B cell (primary cell): ENCODE data around the gene SLC4A4. TPM values are rescaled to one million over a fixed set of nuclear protein-coding genes. Genes with fewer than 3 reads are reported as not detected.

ENCODE experiments used
- ATAC-seq: fragments of 200-7000 bp; cut with Tn5 transposase; one replicate; pipeline ENCODE4 v1.10.0; 2021; ENCODE audit warnings: low read depth, mild to moderate bottlenecking, moderate number of reproducible peaks, moderate library complexity
- CTCF ChIA-PET: fragments of 350-600 bp; sonication (Branson Sonifier 250); formaldehyde crosslinking; loops from one replicate; lab custom pipeline; 2021; ENCODE audit warnings: antibody characterized with exemption, inconsistent platforms; lab: Charles Lee
- POLR2A ChIA-PET: fragments of 350-600 bp; sonication (Branson Sonifier 250); formaldehyde crosslinking; loops from one replicate; lab custom pipeline; 2021; ENCODE audit warnings: antibody characterized with exemption; lab: Charles Lee
- DNase-seq: peaks from one replicate; pipeline ENCODE4 v3.0.0; 2013
- H2AFZ ChIP-seq: 2 replicates; pipeline ENCODE4 v1.6.1; 2012; ENCODE audit warnings: mild to moderate bottlenecking, low read depth, low read length; ENCODE audit not compliant: insufficient read depth, poor library complexity, severe bottlenecking
- H3K27ac ChIP-seq, 2 donors: 1 replicate in 1 of 2; 2 replicates in 1 of 2; pipeline ENCODE4 v1.5.1; 2012 to 2013; ENCODE audit warnings: low read length in 2 of 2, mild to moderate bottlenecking in 2 of 2, moderate library complexity in 1 of 2
- H3K27me3 ChIP-seq, 4 experiments: fragments of 200-600 bp in 1 of 4; sonication (generic) in 1 of 4; replicated peaks in 1 of 4; 1 replicate in 2 of 4; 2 replicates in 2 of 4; pipeline versions ENCODE4 v1.6.1 to v1.7.0; 2013 to 2016; ENCODE audit warnings: low read length in 3 of 4, mild to moderate bottlenecking in 2 of 4, mixed read lengths in 1 of 4, moderate library complexity in 1 of 4; ENCODE audit not compliant: insufficient read depth in 4 of 4, control insufficient read depth in 3 of 4; ENCODE audit errors: control extremely low read depth in 1 of 4
- H3K36me3 ChIP-seq, 2 experiments: replicated peaks in 1 of 2; 1 replicate in 1 of 2; 2 replicates in 1 of 2; pipeline versions ENCODE4 v1.6.1 to v1.7.1; 2013; ENCODE audit warnings: low read length in 1 of 2; ENCODE audit not compliant: insufficient read depth in 2 of 2, control insufficient read depth in 1 of 2; ENCODE audit errors: control extremely low read depth in 1 of 2, extremely low read depth in 1 of 2
- H3K4me1 ChIP-seq, 2 donors: fragments of 200-600 bp in 1 of 2; sonication (generic) in 1 of 2; 1 replicate in 1 of 2; 2 replicates in 1 of 2; pipeline versions ENCODE4 v1.5.1 to v1.6.1; 2013 to 2017; ENCODE audit warnings: low read length in 2 of 2; ENCODE audit not compliant: control insufficient read depth in 2 of 2, insufficient read depth in 2 of 2
- H3K4me2 ChIP-seq: replicated peaks from 2 replicates; pipeline ENCODE3; 2012; ENCODE audit warnings: mild to moderate bottlenecking, low read depth, low read length; ENCODE audit not compliant: poor library complexity, severe bottlenecking
- H3K4me3 ChIP-seq, 5 experiments: fragments of 200-600 bp in 1 of 5; sonication (generic) in 1 of 5; 1 replicate in 3 of 5; 2 replicates in 2 of 5; pipeline versions ENCODE4 v1.5.1 to v1.7.0; 2011 to 2016; ENCODE audit warnings: low read length in 4 of 5, mild to moderate bottlenecking in 4 of 5, low read depth in 2 of 5, control low read depth in 1 of 5, moderate library complexity in 1 of 5; ENCODE audit not compliant: insufficient read depth in 1 of 5; ENCODE audit errors: control extremely low read depth in 1 of 5, extremely low read depth in 1 of 5
- H3K79me2 ChIP-seq: fragments of 200-600 bp; sonication (generic); one replicate; pipeline ENCODE4 v1.6.0; 2016; ENCODE audit warnings: low read length; ENCODE audit not compliant: control insufficient read depth, insufficient read depth
- H3K9ac ChIP-seq: fragments of 200-600 bp; sonication (generic); 2 replicates; pipeline ENCODE4 v1.6.1; 2017; ENCODE audit warnings: mild to moderate bottlenecking, low read length, moderate library complexity
- H3K9me3 ChIP-seq, 3 donors: one replicate each; pipeline versions ENCODE4 v1.6.1 to v1.7.1; 2013; ENCODE audit warnings: low read length in 2 of 3; ENCODE audit not compliant: control insufficient read depth in 2 of 3, insufficient read depth in 1 of 3; ENCODE audit errors: control extremely low read depth in 1 of 3
- H4K20me1 ChIP-seq: 2 replicates; pipeline ENCODE4 v1.6.0; 2012; ENCODE audit warnings: mild to moderate bottlenecking, low read length; ENCODE audit not compliant: insufficient read depth, control insufficient read depth, poor library complexity, severe bottlenecking
- H3K27ac Mint-ChIP-seq: one replicate; pipeline ENCODE4 v1.8.0; 2021; ENCODE audit warnings: mixed read lengths
- H3K27me3 Mint-ChIP-seq: one replicate; pipeline ENCODE4 v1.8.0; 2021; ENCODE audit warnings: mixed read lengths
- H3K4me1 Mint-ChIP-seq: one replicate; pipeline ENCODE4 v1.8.0; 2021; ENCODE audit warnings: mixed read lengths
- H3K4me3 Mint-ChIP-seq: one replicate; pipeline ENCODE4 v1.8.0; 2021; ENCODE audit warnings: mixed read lengths
- H3K9me3 Mint-ChIP-seq: one replicate; pipeline ENCODE4 v1.8.0; 2022; ENCODE audit warnings: mixed read lengths; ENCODE audit not compliant: insufficient read depth
- EZH2 ChIP-seq: IDR thresholded peaks from 2 replicates; pipeline ENCODE4 v1.6.1; 2012; ENCODE audit warnings: borderline replicate concordance, low read depth, mild to moderate bottlenecking, moderate library complexity, low read length; ENCODE audit not compliant: insufficient read depth, poor library complexity, severe bottlenecking
- WGBS: methylation state at CpG from one replicate; pipeline ENCODE4 v1.1.5; 2013; ENCODE audit warnings: missing lambda C conversion rate; ENCODE audit not compliant: insufficient coverage; 5-methylcytosine and 5-hydroxymethylcytosine counted together
- intact Hi-C: fragments of 100-400 bp; cut with micrococcal nuclease; formaldehyde crosslinking; loops from one replicate; pipeline ENCODE4 v1.10.0; 2022
- polyA plus RNA-seq: library from polyadenylated mRNA; depleted of rRNA; stranded (reverse); fragments of >200 nt; gene quantifications from 2 replicates; pipeline ENCODE4 v1.2.3, GENCODE V29; 2012
- total RNA-seq, 2 donors: library from RNA; stranded (reverse); fragments of 120-200 nt in 1 of 2; gene quantifications; 1 replicate in 1 of 2; 2 replicates in 1 of 2; pipeline versions ENCODE4 v1.2.3 to v1.2.4, GENCODE V29; 2013 to 2022
- TF ChIP-seq, protein P1 (sequence below): fragments of 200-600 bp; IDR thresholded peaks from one replicate; pipeline ENCODE4 v1.8.0; 2022; ENCODE audit warnings: antibody characterized with exemption, mild to moderate bottlenecking

The SLC4A4 gene
- total and polyA plus RNA-seq, 2 donors (not counting 1 experiment from before 2014, with no cell fraction given): not detected

DNA sequence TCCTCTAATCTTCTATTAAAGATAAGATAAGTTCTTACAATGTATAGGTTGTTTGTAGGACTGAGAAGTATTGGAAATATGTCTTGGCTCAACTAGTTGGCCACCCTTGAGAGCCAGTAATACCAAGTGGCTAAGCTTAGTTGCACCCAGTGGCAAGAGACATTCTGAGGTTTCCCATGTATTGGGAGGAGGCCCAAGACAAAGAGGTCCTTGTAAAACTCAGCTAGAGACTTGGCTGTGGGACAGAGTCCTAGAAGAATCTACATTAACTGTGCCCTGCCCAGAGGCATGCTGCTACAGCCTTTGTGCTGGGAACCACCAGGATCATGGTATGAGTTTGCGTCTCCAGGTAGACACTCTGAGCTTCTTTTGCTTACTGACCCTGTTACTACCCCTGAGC lies 41.9 kb upstream of the SLC4A4 start:
- no peak overlapping the region for H3K9ac ChIP-seq
- intact Hi-C loops: no loop called here
- Mint-ChIP-seq H3K27ac (no peak overlapping the region), H3K27me3 (peaks cover 16% of the 10 kb centered on the region), H3K4me3 (no peak overlapping the region), H3K4me1 (no peaks in the 10 kb centered on the region), H3K9me3 (no peaks in the 10 kb centered on the region)
- H3K4me3 ChIP-seq: no peak overlapping the region
- no peaks in the 10 kb centered on the region for H3K79me2 ChIP-seq
- ChIA-PET POLR2A (no interaction called here), CTCF (interaction anchor here (1.4 kb wide), 1 partner anchor 11 kb away, joined by 3 read pairs; no protein-coding TSS in a partner anchor)
- no peaks in the 10 kb centered on the region for H3K27me3 ChIP-seq
- no peak overlapping the region for H3K4me2 ChIP-seq
- no peaks in the 10 kb centered on the region for H3K36me3 ChIP-seq
- no peak overlapping the region for H2AFZ ChIP-seq
- TF ChIP-seq, protein P1, sequence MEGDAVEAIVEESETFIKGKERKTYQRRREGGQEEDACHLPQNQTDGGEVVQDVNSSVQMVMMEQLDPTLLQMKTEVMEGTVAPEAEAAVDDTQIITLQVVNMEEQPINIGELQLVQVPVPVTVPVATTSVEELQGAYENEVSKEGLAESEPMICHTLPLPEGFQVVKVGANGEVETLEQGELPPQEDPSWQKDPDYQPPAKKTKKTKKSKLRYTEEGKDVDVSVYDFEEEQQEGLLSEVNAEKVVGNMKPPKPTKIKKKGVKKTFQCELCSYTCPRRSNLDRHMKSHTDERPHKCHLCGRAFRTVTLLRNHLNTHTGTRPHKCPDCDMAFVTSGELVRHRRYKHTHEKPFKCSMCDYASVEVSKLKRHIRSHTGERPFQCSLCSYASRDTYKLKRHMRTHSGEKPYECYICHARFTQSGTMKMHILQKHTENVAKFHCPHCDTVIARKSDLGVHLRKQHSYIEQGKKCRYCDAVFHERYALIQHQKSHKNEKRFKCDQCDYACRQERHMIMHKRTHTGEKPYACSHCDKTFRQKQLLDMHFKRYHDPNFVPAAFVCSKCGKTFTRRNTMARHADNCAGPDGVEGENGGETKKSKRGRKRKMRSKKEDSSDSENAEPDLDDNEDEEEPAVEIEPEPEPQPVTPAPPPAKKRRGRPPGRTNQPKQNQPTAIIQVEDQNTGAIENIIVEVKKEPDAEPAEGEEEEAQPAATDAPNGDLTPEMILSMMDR: no peak
- no peak for TF ChIP-seq EZH2
- DNase-seq (no peak), ATAC-seq (no peak)
- H3K9me3 ChIP-seq: peaks cover 0 to 8% (median 0%) of the 10 kb centered on the region in 3 donors
- no peaks in the 10 kb centered on the region for H3K4me1 ChIP-seq
- no peaks in the 10 kb centered on the region for H4K20me1 ChIP-seq
- no peak overlapping the region for H3K27ac ChIP-seq
- 100% methylated on average over 1 of the region's 1 CpG for WGBS

DNA sequence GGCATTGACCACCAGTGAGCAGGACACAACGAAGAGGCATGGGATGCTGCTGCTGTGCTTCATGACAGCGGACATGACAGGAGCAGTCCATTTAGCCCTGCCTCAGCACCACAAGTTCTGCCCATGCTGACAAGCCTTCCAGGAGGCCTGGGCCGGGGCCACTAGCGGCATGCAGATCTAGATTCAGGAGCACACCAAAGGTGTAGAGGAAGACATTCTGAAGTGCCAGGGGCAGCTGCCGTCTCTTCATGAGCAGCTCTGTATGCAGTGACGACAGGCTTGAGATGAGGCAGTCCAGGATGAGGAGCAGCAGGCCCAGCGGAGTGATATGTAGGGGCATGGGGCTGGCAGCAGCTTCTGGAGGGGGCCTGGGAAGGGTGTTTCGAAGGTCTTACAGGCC lies 38.5 kb upstream of the SLC4A4 start:
- no peaks in the 10 kb centered on the region for H3K4me1 Mint-ChIP-seq
- Histone ChIP-seq H3K36me3 (no peaks in the 10 kb centered on the region), H4K20me1 (no peaks in the 10 kb centered on the region), H2AFZ (no peak overlapping the region), H3K27me3 (no peaks in the 10 kb centered on the region), H3K9ac (no peak overlapping the region), H3K27ac (no peak overlapping the region), H3K79me2 (no peaks in the 10 kb centered on the region), H3K4me2 (no peak overlapping the region), H3K4me1 (no peaks in the 10 kb centered on the region), H3K9me3 (peaks cover 0 to 8% (median 0%) of the 10 kb centered on the region in 3 donors), H3K4me3 (no peak overlapping the region)
- no peak overlapping the region for H3K27ac Mint-ChIP-seq
- H3K9me3 Mint-ChIP-seq: no peaks in the 10 kb centered on the region
- ChIA-PET POLR2A (no interaction called here), CTCF (no interaction called here)
- no peak overlapping the region for H3K4me3 Mint-ChIP-seq
- ATAC-seq (no peak), DNase-seq (no peak)
- intact Hi-C loops: no loop called here
- WGBS: 92% methylated on average over 8 of the region's 8 CpGs
- H3K27me3 Mint-ChIP-seq: peaks cover 13% of the 10 kb centered on the region
- TF ChIP-seq, protein P1: no peak
- no peak for TF ChIP-seq EZH2
